ENCODE results near the gene TXNDC8. TPM values are rescaled to one million over a fixed set of nuclear protein-coding genes. Genes with fewer than 3 reads are reported as not detected.
"Not testable (repeated sequence)": the region's sequence is repeated elsewhere in the genome, so short reads cannot be mapped to it uniquely, and the experiment has no call there.

Gene TXNDC8
- total RNA-seq, 1 donor from 2014 or later, result not detected

DNA sequence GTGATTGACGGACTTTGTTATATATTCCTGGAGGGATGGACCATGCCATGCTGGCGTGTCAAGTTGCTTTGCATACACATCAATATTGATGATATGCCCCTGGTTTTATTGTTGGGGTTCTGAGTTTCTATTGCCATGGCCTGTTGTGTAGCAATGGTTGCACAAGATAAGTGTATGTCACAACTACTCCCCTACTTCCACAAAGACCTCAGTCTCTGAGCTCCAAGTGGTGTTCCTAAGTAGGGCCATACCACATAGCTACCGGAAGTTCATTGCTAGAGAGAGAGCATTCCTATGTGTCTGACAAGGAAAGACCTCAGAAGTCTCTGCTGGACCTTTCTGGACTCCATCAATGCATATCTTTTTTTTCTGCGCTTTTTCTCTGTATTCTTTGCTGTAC is 19.8 kb downstream of the TXNDC8 start:
- H3K4me3 ChIP-seq, result no peak overlapping the region
- no peak overlapping the region for H3K27ac ChIP-seq
- H3K9me3 ChIP-seq, result no peaks in the 10 kb centered on the region
- intact Hi-C loops (cut with DNase I), result no loop called here
- no peak for DNase-seq (ENCODE audit: extremely low spot score in 2 of 2)
- no peaks in the 10 kb centered on the region for H3K27me3 ChIP-seq
- H3K36me3 ChIP-seq, result no peaks in the 10 kb centered on the region
- TF ChIP-seq POLR2A (IDR thresholded peaks at IDR 0.05), result no peak
- TF ChIP-seq POLR2AphosphoS5 (IDR thresholded peaks at IDR 0.05; ENCODE audit: insufficient read depth in 1 of 2, low read depth in 1 of 2), result no peak
- TF ChIP-seq CTCF (IDR thresholded peaks at IDR 0.05), result no peak
- H3K4me1 ChIP-seq, result peaks cover 3% of the 10 kb centered on the region

GRCh38 chr9:110316261-110317075 is 21.2 kb downstream of the TXNDC8 start:
- Histone ChIP-seq H3K27me3 (no peaks in the 10 kb centered on the region), H3K4me3 (no peak overlapping the region)
- no peak for DNase-seq (ENCODE audit: extremely low spot score in 2 of 2)

GRCh38 chr9:110311978-110312377 is 25.7 kb downstream of the TXNDC8 start:
- intact Hi-C loops (cut with DNase I); H3K4me3 ChIP-seq; H3K9me3 ChIP-seq; H3K36me3 ChIP-seq; H3K27me3 ChIP-seq; H3K4me1 ChIP-seq; DNase-seq (ENCODE audit: extremely low spot score in 2 of 2); H3K27ac ChIP-seq: not testable (repeated sequence)

More at GRCh38 chr9:110316261-110317075, 21.2 kb downstream of the TXNDC8 start:
- Histone ChIP-seq H3K36me3 (no peaks in the 10 kb centered on the region), H3K9me3 (no peaks in the 10 kb centered on the region), H3K27ac (no peak overlapping the region), H3K4me1 (peaks cover 3% of the 10 kb centered on the region)
- intact Hi-C loops (cut with DNase I), result no loop called here
- TF ChIP-seq CTCF (IDR thresholded peaks at IDR 0.05), result no peak
- TF ChIP-seq POLR2AphosphoS5 (IDR thresholded peaks at IDR 0.05; ENCODE audit: insufficient read depth in 1 of 2, low read depth in 1 of 2), result no peak
- no peak for TF ChIP-seq POLR2A (IDR thresholded peaks at IDR 0.05)

- DNase-seq (ENCODE audit: extremely low spot score in 2 of 2), result no peak
- intact Hi-C loops (cut with DNase I), result no loop called here
- TF ChIP-seq POLR2A (IDR thresholded peaks at IDR 0.05), result no peak
- no peak for TF ChIP-seq CTCF (IDR thresholded peaks at IDR 0.05)
- no peak for TF ChIP-seq POLR2AphosphoS5 (IDR thresholded peaks at IDR 0.05; ENCODE audit: insufficient read depth in 1 of 2, low read depth in 1 of 2)
- H3K27ac ChIP-seq, result no peak overlapping the region
- H3K4me3 ChIP-seq, result no peak overlapping the region
- H3K36me3 ChIP-seq, result no peaks in the 10 kb centered on the region
- no peaks in the 10 kb centered on the region for H3K9me3 ChIP-seq
- no peaks in the 10 kb centered on the region for H3K4me1 ChIP-seq
- no peaks in the 10 kb centered on the region for H3K27me3 ChIP-seq
Measured at GRCh38 chr9:110309681-110310080, 28.0 kb downstream of the TXNDC8 start.

- no peaks in the 10 kb centered on the region for H3K36me3 ChIP-seq
- no peak overlapping the region for H3K4me3 ChIP-seq
- TF ChIP-seq POLR2AphosphoS5 (IDR thresholded peaks at IDR 0.05; ENCODE audit: insufficient read depth in 1 of 2, low read depth in 1 of 2) (no peak), POLR2A (IDR thresholded peaks at IDR 0.05) (no peak), CTCF (IDR thresholded peaks at IDR 0.05) (no peak)
- no peaks in the 10 kb centered on the region for H3K27me3 ChIP-seq
- no peaks in the 10 kb centered on the region for H3K4me1 ChIP-seq
- intact Hi-C loops (cut with DNase I), result no loop called here
- no peak for DNase-seq (ENCODE audit: extremely low spot score in 2 of 2)
- no peak overlapping the region for H3K27ac ChIP-seq
- H3K9me3 ChIP-seq, result no peaks in the 10 kb centered on the region
Measured at GRCh38 chr9:110308633-110309038, 29.0 kb downstream of the TXNDC8 start.

Measured in vagina (tissue), 2 donors.